Astrocyte of the spinal cord (primary cell): Measurements from ENCODE around the gene PADI3.
A peak's percentile ranks its signal among the peaks of the same experiment; 100 is the strongest.

Source experiments
- DNase-seq: peaks from one replicate; pipeline ENCODE4 v3.0.0; 2011; ENCODE audit warnings: low read depth, low spot score
- H3K4me3 ChIP-seq: 2 replicates; pipeline ENCODE4 v1.5.1; 2011; ENCODE audit warnings: low read depth, mild to moderate bottlenecking, low read length, moderate library complexity
- in situ Hi-C: cut with HindIII; loops from 2 replicates; pipeline ENCODE4 v1.10.0; 2017; ENCODE audit warnings: low sequenced_read_pairs
- TF ChIP-seq, protein P1 (sequence below): IDR thresholded peaks from 2 replicates; pipeline ENCODE4 v1.5.1; 2012; ENCODE audit warnings: low read depth, mild to moderate bottlenecking, low read length, inconsistent platforms

The PADI3 gene

DNA sequence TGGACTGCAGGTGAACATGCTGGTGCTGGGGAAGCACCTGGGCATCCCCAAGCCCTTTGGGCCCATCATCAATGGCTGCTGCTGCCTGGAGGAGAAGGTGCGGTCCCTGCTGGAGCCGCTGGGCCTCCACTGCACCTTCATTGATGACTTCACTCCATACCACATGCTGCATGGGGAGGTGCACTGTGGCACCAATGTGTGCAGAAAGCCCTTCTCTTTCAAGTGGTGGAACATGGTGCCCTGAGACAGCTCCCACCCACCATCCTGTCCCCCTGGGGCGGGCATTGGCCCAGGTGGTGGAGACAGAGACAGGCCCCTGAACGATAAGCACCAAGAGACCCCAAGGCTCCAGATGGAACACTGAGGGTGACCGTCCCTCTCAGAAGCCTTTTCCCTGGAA, 33.9 kb downstream of the PADI3 start:
- DNase-seq: no peak
- in situ Hi-C loops: no loop called here
- TF ChIP-seq, protein P1, sequence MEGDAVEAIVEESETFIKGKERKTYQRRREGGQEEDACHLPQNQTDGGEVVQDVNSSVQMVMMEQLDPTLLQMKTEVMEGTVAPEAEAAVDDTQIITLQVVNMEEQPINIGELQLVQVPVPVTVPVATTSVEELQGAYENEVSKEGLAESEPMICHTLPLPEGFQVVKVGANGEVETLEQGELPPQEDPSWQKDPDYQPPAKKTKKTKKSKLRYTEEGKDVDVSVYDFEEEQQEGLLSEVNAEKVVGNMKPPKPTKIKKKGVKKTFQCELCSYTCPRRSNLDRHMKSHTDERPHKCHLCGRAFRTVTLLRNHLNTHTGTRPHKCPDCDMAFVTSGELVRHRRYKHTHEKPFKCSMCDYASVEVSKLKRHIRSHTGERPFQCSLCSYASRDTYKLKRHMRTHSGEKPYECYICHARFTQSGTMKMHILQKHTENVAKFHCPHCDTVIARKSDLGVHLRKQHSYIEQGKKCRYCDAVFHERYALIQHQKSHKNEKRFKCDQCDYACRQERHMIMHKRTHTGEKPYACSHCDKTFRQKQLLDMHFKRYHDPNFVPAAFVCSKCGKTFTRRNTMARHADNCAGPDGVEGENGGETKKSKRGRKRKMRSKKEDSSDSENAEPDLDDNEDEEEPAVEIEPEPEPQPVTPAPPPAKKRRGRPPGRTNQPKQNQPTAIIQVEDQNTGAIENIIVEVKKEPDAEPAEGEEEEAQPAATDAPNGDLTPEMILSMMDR: no peak
- H3K4me3 ChIP-seq: no peak overlapping the region

- no peak overlapping the region for H3K4me3 ChIP-seq
- in situ Hi-C loops: no loop called here
- no peak for DNase-seq
- TF ChIP-seq, protein P1: no peak
Observed at GRCh38 chr1:17286646-17287045, 37.7 kb downstream of the PADI3 start.

- DNase-seq: peak; percentile 72
- in situ Hi-C loops: no loop called here
- TF ChIP-seq, protein P1: no peak
- no peak overlapping the region for H3K4me3 ChIP-seq
Observed at GRCh38 chr1:17287130-17287776, 38.4 kb downstream of the PADI3 start.

DNA sequence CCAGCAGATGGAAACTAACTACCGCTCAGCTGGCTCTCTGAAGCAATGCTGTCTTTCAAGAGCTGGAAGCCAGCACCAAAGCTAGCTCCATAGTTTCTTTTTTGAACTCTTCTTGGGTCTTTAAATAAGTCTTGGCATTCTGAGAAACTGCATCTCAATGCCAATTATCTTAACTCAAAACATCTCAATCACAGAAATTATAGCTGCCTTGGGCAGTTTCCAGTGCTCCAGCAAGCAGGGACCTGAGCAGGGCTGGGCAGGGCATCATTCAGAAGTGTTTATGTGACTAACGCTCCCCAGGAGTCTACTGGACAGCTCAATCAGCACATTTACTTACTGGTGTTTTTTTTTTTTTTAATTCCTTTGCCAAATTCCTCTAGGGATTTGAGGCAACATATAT, 40.8 kb downstream of the PADI3 start:
- no peak overlapping the region for H3K4me3 ChIP-seq
- TF ChIP-seq, protein P1: no peak
- in situ Hi-C loops: no loop called here
- peak; percentile 60 for DNase-seq

DNA sequence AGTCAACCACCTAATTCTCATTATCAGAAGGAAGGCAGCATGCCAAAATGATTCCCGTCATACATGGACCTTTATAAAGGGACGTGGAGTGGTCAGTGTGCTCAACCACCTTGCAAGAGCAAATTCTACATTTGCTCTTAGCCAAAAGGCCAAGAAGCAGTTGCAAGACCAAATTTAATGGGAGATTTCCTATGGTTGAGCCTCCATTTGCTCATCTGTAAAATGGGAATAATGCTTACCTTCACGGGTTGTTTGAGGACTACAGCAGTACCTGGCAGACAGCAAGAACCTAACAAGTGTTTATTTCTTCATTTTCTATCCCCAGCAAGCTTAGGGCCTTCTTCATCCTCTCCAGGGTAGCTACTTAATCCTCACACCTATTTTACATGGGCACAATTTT, 41.7 kb downstream of the PADI3 start:
- no peak for DNase-seq
- in situ Hi-C loops: no loop called here
- no peak overlapping the region for H3K4me3 ChIP-seq
- TF ChIP-seq, protein P1: no peak

GRCh38 chr1:17292299-17293160, 43.6 kb downstream of the PADI3 start:
- in situ Hi-C loops: no loop called here
- TF ChIP-seq, protein P1: no peak
- no peak overlapping the region for H3K4me3 ChIP-seq
- no peak for DNase-seq
